Measurements from ENCODE around the gene PCDHA6.
"Not testable (repeated sequence)": the region's sequence is repeated elsewhere in the genome, so short reads cannot be mapped to it uniquely, and the experiment has no call there.

PCDHA6 gene

GRCh38 chr5:140795259-140795641 lies 32.5 kb upstream of the PCDHA6 start:
- TF ChIP-seq, protein P1, sequence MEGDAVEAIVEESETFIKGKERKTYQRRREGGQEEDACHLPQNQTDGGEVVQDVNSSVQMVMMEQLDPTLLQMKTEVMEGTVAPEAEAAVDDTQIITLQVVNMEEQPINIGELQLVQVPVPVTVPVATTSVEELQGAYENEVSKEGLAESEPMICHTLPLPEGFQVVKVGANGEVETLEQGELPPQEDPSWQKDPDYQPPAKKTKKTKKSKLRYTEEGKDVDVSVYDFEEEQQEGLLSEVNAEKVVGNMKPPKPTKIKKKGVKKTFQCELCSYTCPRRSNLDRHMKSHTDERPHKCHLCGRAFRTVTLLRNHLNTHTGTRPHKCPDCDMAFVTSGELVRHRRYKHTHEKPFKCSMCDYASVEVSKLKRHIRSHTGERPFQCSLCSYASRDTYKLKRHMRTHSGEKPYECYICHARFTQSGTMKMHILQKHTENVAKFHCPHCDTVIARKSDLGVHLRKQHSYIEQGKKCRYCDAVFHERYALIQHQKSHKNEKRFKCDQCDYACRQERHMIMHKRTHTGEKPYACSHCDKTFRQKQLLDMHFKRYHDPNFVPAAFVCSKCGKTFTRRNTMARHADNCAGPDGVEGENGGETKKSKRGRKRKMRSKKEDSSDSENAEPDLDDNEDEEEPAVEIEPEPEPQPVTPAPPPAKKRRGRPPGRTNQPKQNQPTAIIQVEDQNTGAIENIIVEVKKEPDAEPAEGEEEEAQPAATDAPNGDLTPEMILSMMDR (IDR thresholded peaks at IDR 0.05; ENCODE audit: low read depth, low read length, missing control alignments), result no peak
- DNase-seq (ENCODE audit: low read depth), result no peak
- in situ Hi-C loops (cut with HindIII; ENCODE audit: low sequenced_read_pairs), result no loop called here
- no peak overlapping the region for H3K4me3 ChIP-seq (ENCODE audit: low read depth, low read length)

- in situ Hi-C loops (cut with HindIII; ENCODE audit: low sequenced_read_pairs); H3K4me3 ChIP-seq (ENCODE audit: low read depth, low read length); DNase-seq (ENCODE audit: low read depth): not testable (repeated sequence)
These were observed 31.6 kb upstream of the PCDHA6 start for GRCh38 chr5:140796072-140796717.

DNA sequence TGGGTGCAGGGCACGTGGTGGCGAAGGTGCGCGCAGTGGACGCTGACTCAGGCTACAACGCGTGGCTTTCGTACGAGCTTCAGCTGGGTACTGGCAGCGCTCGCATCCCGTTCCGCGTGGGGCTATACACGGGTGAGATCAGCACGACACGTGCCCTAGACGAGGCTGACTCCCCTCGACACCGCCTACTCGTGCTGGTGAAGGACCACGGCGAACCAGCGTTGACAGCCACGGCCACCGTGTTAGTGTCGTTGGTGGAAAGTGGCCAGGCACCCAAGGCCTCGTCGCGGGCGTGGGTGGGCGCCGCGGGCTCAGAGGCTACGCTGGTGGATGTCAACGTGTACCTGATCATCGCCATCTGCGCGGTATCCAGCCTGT lies 31.1 kb upstream of the PCDHA6 start:
- in situ Hi-C loops (cut with HindIII; ENCODE audit: low sequenced_read_pairs), result no loop called here
- no peak for DNase-seq (ENCODE audit: low read depth)
- TF ChIP-seq, protein P1 (IDR thresholded peaks at IDR 0.05; ENCODE audit: low read depth, low read length, missing control alignments), result no peak
- H3K4me3 ChIP-seq (ENCODE audit: low read depth, low read length), result no peak overlapping the region

DNA sequence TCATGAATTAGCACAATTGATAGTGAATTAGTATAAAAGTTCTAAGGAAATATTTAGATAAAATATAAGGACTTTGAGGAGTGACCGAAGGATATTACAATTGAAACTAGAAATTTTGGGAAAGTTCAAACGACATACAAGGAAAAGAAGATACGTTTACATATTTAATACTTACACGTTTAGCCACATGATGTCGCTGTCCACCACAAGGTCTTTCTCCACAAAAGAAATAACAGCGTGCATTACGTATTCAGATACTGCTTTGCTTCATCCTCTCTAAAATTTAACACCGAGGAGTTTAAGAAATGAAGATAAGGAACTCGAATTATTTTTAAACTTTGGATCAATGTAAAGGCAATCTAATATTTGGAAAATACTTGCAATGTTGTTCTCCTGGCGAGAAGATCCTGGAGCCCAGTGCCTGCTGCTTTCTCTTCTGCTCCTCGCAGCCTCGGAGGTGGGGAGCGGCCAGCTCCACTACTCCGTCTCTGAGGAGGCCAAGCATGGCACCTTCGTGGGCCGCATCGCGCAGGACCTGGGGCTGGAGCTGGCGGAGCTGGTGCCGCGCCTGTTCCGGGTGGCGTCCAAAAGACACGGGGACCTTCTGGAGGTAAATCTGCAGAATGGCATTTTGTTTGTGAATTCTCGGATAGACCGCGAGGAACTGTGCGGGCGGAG lies 26.8 kb upstream of the PCDHA6 start, which contains the start of gene PCDHA3:
Gene PCDHA3 (plus strand): TSS at position 242 of the 678 bp plus-strand sequence.
- TF ChIP-seq, protein P1 (IDR thresholded peaks at IDR 0.05; ENCODE audit: low read depth, low read length, missing control alignments), result no peak
- H3K4me3 ChIP-seq (ENCODE audit: low read depth, low read length), result no peak within 1 kb of the TSS
- no peak for DNase-seq (ENCODE audit: low read depth)
- in situ Hi-C loops (cut with HindIII; ENCODE audit: low sequenced_read_pairs), result no loop called here

DNA sequence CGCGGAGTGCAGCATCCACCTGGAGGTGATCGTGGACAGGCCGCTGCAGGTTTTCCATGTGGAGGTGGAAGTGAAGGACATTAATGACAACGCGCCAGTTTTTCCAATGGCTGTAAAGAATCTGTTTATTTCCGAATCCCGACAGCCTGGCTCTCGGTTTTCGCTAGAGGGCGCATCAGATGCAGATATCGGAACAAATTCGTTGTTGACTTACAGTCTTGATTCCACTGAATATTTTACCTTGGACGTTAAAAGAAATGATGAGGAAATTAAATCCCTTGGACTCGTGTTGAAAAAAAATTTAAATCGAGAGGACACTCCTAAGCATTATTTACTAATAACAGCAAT lies 26.3 kb upstream of the PCDHA6 start:
- H3K4me3 ChIP-seq (ENCODE audit: low read depth, low read length), result no peak overlapping the region
- TF ChIP-seq, protein P1 (IDR thresholded peaks at IDR 0.05; ENCODE audit: low read depth, low read length, missing control alignments), result no peak
- in situ Hi-C loops (cut with HindIII; ENCODE audit: low sequenced_read_pairs), result no loop called here
- no peak for DNase-seq (ENCODE audit: low read depth)

- in situ Hi-C loops (cut with HindIII; ENCODE audit: low sequenced_read_pairs); H3K4me3 ChIP-seq (ENCODE audit: low read depth, low read length); DNase-seq (ENCODE audit: low read depth): not testable (repeated sequence)
These were observed 25.4 kb upstream of the PCDHA6 start for GRCh38 chr5:140802381-140802780.

GRCh38 chr5:140802781-140803271 lies 24.9 kb upstream of the PCDHA6 start:
- DNase-seq (ENCODE audit: low read depth), result no peak
- in situ Hi-C loops (cut with HindIII; ENCODE audit: low sequenced_read_pairs), result no loop called here
- no peak overlapping the region for H3K4me3 ChIP-seq (ENCODE audit: low read depth, low read length)
- TF ChIP-seq, protein P1 (IDR thresholded peaks at IDR 0.05; ENCODE audit: low read depth, low read length, missing control alignments), result no peak
